ENCODE measurements around the gene CDR2. TPM values are rescaled to one million over a fixed set of nuclear protein-coding genes. Genes with fewer than 3 reads are reported as not detected.

The CDR2 gene
- total and polyA plus RNA-seq, 8 donors, result 8.9 to 198 (median 22.2) TPM

DNA sequence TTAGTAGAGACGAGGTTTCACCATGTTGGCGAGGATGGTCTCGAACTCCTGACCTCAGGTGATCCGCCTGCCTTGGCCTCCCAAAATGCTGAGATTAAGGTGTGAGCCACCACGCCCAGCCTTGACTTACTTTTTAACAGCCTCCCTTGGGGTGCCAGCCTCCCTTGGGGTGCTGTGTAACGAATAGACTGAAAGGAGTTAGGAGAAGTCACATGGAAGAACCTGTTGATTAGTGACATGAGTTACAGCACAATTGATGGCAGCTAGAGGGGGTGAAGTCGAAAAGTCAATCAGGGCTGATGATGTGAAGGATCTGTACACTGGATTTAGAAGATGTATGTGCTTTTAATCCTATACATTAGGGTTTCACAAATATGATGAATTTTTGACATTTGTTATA lies 39.4 kb upstream of the CDR2 start:
- TF ChIP-seq POLR2AphosphoS5 (IDR thresholded peaks at IDR 0.05), result no peak
- TF ChIP-seq, protein P1, sequence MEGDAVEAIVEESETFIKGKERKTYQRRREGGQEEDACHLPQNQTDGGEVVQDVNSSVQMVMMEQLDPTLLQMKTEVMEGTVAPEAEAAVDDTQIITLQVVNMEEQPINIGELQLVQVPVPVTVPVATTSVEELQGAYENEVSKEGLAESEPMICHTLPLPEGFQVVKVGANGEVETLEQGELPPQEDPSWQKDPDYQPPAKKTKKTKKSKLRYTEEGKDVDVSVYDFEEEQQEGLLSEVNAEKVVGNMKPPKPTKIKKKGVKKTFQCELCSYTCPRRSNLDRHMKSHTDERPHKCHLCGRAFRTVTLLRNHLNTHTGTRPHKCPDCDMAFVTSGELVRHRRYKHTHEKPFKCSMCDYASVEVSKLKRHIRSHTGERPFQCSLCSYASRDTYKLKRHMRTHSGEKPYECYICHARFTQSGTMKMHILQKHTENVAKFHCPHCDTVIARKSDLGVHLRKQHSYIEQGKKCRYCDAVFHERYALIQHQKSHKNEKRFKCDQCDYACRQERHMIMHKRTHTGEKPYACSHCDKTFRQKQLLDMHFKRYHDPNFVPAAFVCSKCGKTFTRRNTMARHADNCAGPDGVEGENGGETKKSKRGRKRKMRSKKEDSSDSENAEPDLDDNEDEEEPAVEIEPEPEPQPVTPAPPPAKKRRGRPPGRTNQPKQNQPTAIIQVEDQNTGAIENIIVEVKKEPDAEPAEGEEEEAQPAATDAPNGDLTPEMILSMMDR (IDR thresholded peaks at IDR 0.05), result no peak
- no peak for DNase-seq
- intact Hi-C loops (cut with DNase I; ENCODE audit: low total_unique reads), result no loop called here
- Histone ChIP-seq H3K4me3 (no peak overlapping the region), H3K27me3 (no peaks in the 10 kb centered on the region), H3K36me3 (peaks cover 0 to 6% (median 3%) of the 10 kb centered on the region in 4 donors), H3K9me3 (no peaks in the 10 kb centered on the region), H3K4me1 (no peaks in the 10 kb centered on the region), H3K27ac (no peak overlapping the region)
- WGBS, 5 donors, result 95 to 98% (median 97%) methylated on average over 7 of the region's 7 CpGs

DNA sequence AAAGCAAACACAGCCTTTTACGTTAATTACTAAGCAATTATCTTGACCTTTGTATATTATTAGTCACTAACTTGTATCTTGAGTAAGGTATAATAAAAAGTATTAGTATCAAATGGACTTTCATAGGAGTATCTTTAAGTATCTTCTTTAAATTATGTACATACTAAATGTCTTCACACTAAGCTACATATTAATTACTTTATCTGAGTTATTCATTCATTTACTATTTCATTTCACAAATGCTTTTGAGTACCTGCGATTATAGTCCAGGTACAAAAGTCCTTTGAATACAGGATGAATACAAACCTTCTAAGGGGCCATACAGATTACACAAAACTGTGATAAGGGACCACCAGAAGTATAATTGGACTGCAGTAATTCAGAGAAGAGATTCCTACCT lies 33.1 kb upstream of the CDR2 start:
- WGBS, 5 donors, result 55 to 67% (median 62%) methylated on average over 2 of the region's 2 CpGs
- TF ChIP-seq, protein P1 (IDR thresholded peaks at IDR 0.05), result no peak
- no peak for TF ChIP-seq POLR2A (IDR thresholded peaks at IDR 0.05)
- H3K4me3 ChIP-seq, result no peak overlapping the region
- intact Hi-C loops (cut with DNase I; ENCODE audit: low total_unique reads), result no loop called here
- H3K27ac ChIP-seq, result no peak overlapping the region
- no peaks in the 10 kb centered on the region for H3K36me3 ChIP-seq
- DNase-seq, result no peak
- H3K4me1 ChIP-seq, result peaks cover 0 to 13% (median 4%) of the 10 kb centered on the region in 4 donors
- no peaks in the 10 kb centered on the region for H3K9me3 ChIP-seq
- H3K27me3 ChIP-seq, result no peaks in the 10 kb centered on the region

DNA sequence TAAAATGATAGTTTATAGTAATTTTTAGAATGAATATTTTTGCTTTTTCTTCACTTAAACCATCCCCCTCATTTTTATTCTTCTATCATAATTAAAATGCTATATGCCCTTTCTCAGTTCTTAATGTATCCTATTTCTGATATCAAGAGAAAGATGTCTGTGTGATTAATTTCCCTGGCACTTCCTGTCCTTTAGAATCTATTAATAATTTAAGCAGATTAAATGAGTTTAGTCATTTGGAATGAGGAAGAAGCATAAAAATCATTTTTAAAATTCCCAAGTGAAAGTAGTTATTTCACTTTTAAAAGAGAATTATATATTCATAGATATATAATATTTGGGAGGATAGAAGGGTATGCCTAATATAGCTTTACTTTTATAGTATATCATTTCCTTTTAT lies 27.8 kb upstream of the CDR2 start:
- intact Hi-C loops (cut with DNase I; ENCODE audit: low total_unique reads), result no loop called here
- Histone ChIP-seq H3K27ac (no peak overlapping the region), H3K4me3 (no peak overlapping the region), H3K36me3 (no peaks in the 10 kb centered on the region), H3K9me3 (no peaks in the 10 kb centered on the region), H3K4me1 (peaks cover 0 to 24% (median 5%) of the 10 kb centered on the region in 4 donors), H3K27me3 (no peaks in the 10 kb centered on the region)
- no peak for DNase-seq
- TF ChIP-seq POLR2AphosphoS5 (IDR thresholded peaks at IDR 0.05) (no peak), POLR2A (IDR thresholded peaks at IDR 0.05) (no peak), EP300 (IDR thresholded peaks at IDR 0.05) (no peak)

DNA sequence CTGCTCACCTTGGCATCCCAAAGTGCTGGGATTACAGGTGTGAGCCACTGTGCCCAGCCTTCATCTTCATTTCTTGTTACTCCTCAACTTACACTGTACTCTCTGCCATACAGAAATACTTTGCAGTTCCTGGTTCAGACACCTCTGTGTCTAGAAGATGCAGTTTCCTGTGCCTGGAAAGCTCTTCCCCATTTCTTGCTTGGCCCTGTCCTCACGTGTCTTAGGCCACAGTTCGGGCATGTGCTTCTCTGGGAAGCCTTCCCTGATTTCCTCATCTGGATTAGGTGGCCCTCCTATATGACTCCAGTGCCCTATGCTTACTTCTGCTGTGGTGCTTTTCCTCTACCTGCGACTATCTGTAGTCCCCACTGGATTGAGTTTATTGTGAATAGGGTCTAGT lies 26.5 kb upstream of the CDR2 start:
- Histone ChIP-seq H3K27ac (no peak overlapping the region), H3K4me3 (no peak overlapping the region), H3K9me3 (no peaks in the 10 kb centered on the region), H3K4me1 (peaks cover 0 to 24% (median 5%) of the 10 kb centered on the region in 4 donors), H3K36me3 (no peaks in the 10 kb centered on the region), H3K27me3 (no peaks in the 10 kb centered on the region)
- TF ChIP-seq, protein P1 (IDR thresholded peaks at IDR 0.05), result no peak
- TF ChIP-seq POLR2AphosphoS5 (IDR thresholded peaks at IDR 0.05) (no peak), EP300 (IDR thresholded peaks at IDR 0.05) (no peak), POLR2A (IDR thresholded peaks at IDR 0.05) (no peak)
- intact Hi-C loops (cut with DNase I; ENCODE audit: low total_unique reads), result no loop called here
- no peak for DNase-seq
- WGBS, 5 donors, result 85 to 95% (median 89%) methylated on average over 3 of the region's 3 CpGs

DNA sequence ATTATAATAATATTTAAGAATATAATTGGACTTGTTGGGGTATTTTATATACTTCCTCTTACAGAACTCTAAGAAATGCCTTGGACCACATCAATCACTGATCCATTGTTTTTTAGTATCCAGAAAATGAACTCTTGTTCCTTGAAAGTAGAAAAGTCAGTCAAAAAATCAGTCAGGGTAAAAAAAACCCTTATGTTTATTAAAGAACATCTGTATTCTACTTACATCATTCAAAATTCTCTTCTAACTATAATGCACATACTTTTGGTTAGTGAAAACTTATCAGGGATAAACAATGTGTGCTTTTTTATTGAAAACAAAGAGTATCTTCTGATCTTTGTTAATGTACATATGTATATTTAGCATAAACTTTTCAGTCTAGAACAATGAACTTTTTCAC lies 23.5 kb upstream of the CDR2 start:
- Histone ChIP-seq H3K36me3 (no peaks in the 10 kb centered on the region), H3K27me3 (no peaks in the 10 kb centered on the region), H3K27ac (no peak overlapping the region), H3K9me3 (no peaks in the 10 kb centered on the region), H3K4me3 (no peak overlapping the region), H3K4me1 (peaks cover 0 to 16% (median 3%) of the 10 kb centered on the region in 4 donors)
- no peak for DNase-seq
- intact Hi-C loops (cut with DNase I; ENCODE audit: low total_unique reads), result no loop called here
- TF ChIP-seq, protein P1 (IDR thresholded peaks at IDR 0.05), result no peak
- TF ChIP-seq POLR2AphosphoS5 (IDR thresholded peaks at IDR 0.05), result no peak
- no peak for TF ChIP-seq EP300 (IDR thresholded peaks at IDR 0.05)
- no peak for TF ChIP-seq POLR2A (IDR thresholded peaks at IDR 0.05)

Measured in stomach (tissue), 9 donors.